Right kidney (tissue), 1 donor: ENCODE data around the gene FBXO4.
"Not testable (repeated sequence)": the region's sequence is repeated elsewhere in the genome, so short reads cannot be mapped to it uniquely, and the experiment has no call there.

Source experiments
- DNase-seq: peaks from one replicate; pipeline ENCODE4 v3.0.0-alpha.2; 2016

The FBXO4 gene

DNA sequence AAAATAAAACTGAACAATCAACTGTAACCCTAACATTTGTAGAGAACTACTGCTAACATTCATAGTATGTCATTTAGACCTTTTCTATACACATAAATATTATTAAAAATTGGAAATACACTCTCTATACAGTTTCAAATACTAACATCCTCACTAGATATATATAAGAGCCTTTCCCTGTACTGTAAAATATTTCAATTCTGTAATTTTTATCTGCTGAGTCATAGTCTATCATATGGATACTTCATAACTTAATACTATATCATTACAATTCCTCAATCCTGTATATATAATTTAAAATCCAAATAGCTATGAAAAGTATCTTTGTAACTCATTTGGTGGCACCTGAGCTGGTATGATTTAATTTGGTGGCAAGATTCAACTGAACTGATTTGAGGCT, 55.8 kb downstream of the FBXO4 start:
- DNase-seq, result no peak

DNA sequence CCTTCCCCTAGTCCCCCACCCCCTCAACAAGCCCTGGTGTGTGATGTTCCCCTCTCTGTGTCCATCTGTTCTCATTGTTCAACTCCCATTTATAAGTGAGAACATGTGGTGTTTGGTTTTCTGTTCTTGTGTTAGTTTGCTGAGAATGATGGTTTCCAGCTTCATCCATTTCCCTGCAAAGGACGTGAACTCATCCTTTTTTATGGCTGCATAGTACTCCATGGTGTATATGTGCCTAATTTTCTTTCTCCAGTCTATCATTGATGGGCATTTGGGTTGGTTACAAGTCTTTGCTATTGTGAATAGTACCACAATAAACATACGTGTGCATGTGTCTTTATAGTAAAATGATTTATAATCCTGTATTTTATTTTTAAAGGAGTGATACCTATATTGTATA, 57.8 kb downstream of the FBXO4 start:
- not testable (repeated sequence) for DNase-seq

- no peak for DNase-seq
These were observed 58.2 kb downstream of the FBXO4 start for GRCh38 chr5:41983284-41983683.

- DNase-seq, result no peak
These were observed 61.0 kb downstream of the FBXO4 start for GRCh38 chr5:41985945-41986695.
